GM10266 (cell line): ENCODE results near the gene STON1.

Source experiments
- DNase-seq: peaks from one replicate; pipeline ENCODE4 v3.0.0; 2012; ENCODE audit errors: extremely low spot score
- CTCF ChIP-seq: IDR thresholded peaks from 2 replicates; pipeline ENCODE4 v1.5.1; 2012; ENCODE audit warnings: mild to moderate bottlenecking, low read depth; ENCODE audit not compliant: control insufficient read depth, insufficient read depth; ENCODE audit errors: missing control alignments

STON1 gene, protein sequence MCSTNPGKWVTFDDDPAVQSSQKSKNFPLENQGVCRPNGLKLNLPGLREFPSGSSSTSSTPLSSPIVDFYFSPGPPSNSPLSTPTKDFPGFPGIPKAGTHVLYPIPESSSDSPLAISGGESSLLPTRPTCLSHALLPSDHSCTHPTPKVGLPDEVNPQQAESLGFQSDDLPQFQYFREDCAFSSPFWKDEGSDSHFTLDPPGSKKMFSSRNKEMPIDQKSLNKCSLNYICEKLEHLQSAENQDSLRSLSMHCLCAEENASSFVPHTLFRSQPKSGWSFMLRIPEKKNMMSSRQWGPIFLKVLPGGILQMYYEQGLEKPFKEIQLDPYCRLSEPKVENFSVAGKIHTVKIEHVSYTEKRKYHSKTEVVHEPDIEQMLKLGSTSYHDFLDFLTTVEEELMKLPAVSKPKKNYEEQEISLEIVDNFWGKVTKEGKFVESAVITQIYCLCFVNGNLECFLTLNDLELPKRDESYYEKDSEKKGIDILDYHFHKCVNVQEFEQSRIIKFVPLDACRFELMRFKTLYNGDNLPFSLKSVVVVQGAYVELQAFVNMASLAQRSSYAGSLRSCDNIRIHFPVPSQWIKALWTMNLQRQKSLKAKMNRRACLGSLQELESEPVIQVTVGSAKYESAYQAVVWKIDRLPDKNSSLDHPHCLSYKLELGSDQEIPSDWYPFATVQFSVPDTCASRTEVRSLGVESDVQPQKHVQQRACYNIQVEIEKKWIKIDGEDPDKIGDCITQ

GRCh38 chr2:48530033-48530811, at the start of gene STON1:
Gene STON1, plus strand, starts transcription at chr2:48530154. Its CDS starts 50,480 bp downstream, at chr2:48580634.
- TF ChIP-seq CTCF = no peak
- peak; percentile 66 for DNase-seq

DNA sequence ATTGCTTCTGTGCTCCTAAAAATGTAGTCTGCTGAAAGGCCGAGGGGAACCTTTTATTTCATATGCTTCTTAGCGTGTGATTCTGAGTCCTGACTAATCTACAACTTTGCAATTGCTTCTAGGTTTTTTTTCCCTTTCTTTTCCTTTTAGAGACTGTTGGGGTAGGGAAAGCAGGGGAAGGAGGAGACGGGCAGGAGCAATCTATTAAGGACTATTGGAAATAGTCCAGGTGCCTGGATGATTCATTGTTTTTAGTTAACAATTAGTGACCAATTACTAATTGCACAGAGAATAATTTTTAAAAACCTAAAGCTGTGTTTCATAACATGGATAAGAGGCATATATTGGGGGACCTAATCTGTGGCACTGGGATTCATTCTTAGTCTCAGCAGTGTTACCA, 49.4 kb upstream of the STON1 start:
- TF ChIP-seq CTCF = no peak
- no peak for DNase-seq

DNA sequence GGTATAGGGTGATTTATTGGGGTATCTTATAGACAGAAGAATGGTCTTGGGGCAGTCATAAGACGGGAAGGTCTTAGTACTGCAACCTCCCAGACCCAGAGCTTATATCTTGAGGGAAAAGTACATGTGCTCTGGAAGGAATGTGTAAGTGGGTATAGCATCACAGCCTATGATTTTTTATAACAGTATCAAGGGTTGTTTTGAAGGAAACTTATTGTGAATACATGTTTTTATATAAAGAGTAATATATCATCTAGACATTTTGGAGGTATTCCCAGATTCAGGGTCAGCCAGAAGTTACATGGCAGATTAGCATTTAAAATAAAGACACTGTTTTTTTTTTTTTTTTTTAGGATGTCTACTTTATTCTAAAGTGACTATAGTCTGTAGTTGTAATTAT, 47.6 kb upstream of the STON1 start:
- DNase-seq = no peak
- no peak for TF ChIP-seq CTCF

DNA sequence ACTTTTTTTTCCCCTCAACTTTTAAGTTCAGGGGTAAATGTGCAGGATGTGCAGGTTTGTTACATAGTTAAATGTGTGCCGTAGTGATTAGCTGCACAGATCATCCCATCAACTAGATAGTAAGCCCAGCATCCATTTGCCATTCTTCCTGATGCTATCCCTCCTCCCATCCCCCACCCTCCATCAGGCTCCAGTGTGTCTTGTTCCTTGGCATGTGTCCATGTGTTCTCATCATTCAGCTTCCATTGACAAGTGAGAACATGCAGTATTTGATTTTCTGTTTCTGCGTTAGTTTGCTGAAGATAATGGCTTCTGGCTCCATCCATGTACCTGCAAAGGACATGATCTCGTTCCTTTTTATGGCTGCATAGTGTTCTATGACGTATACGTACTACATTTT, 47.2 kb upstream of the STON1 start:
- DNase-seq = no peak
- no peak for TF ChIP-seq CTCF

GRCh38 chr2:48483506-48483905, 46.4 kb upstream of the STON1 start:
- no peak for DNase-seq
- TF ChIP-seq CTCF = no peak

- TF ChIP-seq CTCF = no peak
- DNase-seq = no peak
Measured at GRCh38 chr2:48483916-48484315, 46.0 kb upstream of the STON1 start.
